Activated CD4-positive, alpha-beta T cell treated with anti-CD3 and anti-CD28 coated beads, Interleukin-2, amount 50 U/mL, for 1 hour (primary cell): ENCODE data around the gene TNFSF10.
A peak's percentile ranks its signal among the peaks of the same experiment; 100 is the strongest.
"Not testable (repeated sequence)": the region's sequence is repeated elsewhere in the genome, so short reads cannot be mapped to it uniquely, and the experiment has no call there.

Experiments used
- DNase-seq: peaks from one replicate; pipeline ENCODE4 v3.0.0-alpha.2; 2020

The TNFSF10 gene

GRCh38 chr3:172543884-172544283 lies 20.7 kb upstream of the TNFSF10 start:
- no peak for DNase-seq

- DNase-seq = no peak
These were observed 20.2 kb upstream of the TNFSF10 start for GRCh38 chr3:172543419-172543818.

GRCh38 chr3:172542999-172543398 lies 19.8 kb upstream of the TNFSF10 start:
- no peak for DNase-seq

GRCh38 chr3:172541945-172542488 lies 18.8 kb upstream of the TNFSF10 start:
- DNase-seq = no peak

- DNase-seq = no peak
These were observed 16.8 kb upstream of the TNFSF10 start for GRCh38 chr3:172540049-172540448.

- no peak for DNase-seq
These were observed 16.0 kb upstream of the TNFSF10 start for GRCh38 chr3:172539273-172539672.

- no peak for DNase-seq
These were observed 15.3 kb upstream of the TNFSF10 start for GRCh38 chr3:172538368-172539151.

GRCh38 chr3:172537507-172538158 lies 14.4 kb upstream of the TNFSF10 start:
- no peak for DNase-seq

- DNase-seq = no peak
These were observed 13.8 kb upstream of the TNFSF10 start for GRCh38 chr3:172536993-172537419.

- no peak for DNase-seq
These were observed 13.3 kb upstream of the TNFSF10 start for GRCh38 chr3:172536505-172536904.

GRCh38 chr3:172530566-172530965 lies 7.3 kb upstream of the TNFSF10 start:
- no peak for DNase-seq

GRCh38 chr3:172530101-172530561 lies 6.9 kb upstream of the TNFSF10 start:
- no peak for DNase-seq

- no peak for DNase-seq
These were observed 5.4 kb upstream of the TNFSF10 start for GRCh38 chr3:172528677-172529076.

- DNase-seq = no peak
These were observed 4.1 kb upstream of the TNFSF10 start for GRCh38 chr3:172527306-172527705.

- DNase-seq = no peak
These were observed 1.9 kb upstream of the TNFSF10 start for GRCh38 chr3:172525116-172525613.

- DNase-seq = no peak
These were observed 1.4 kb upstream of the TNFSF10 start for GRCh38 chr3:172524611-172525010.

GRCh38 chr3:172521837-172522726 lies 1.1 kb downstream of the TNFSF10 start:
- DNase-seq = not testable (repeated sequence)

- no peak for DNase-seq
These were observed 2.9 kb downstream of the TNFSF10 start for GRCh38 chr3:172520301-172520831.

- DNase-seq = no peak
These were observed 3.5 kb downstream of the TNFSF10 start for GRCh38 chr3:172519740-172520139.

- no peak for DNase-seq
These were observed 4.1 kb downstream of the TNFSF10 start for GRCh38 chr3:172518929-172519640.

- peak; percentile 36 for DNase-seq
These were observed 5.3 kb downstream of the TNFSF10 start for GRCh38 chr3:172517859-172518466.
